Measurements from ENCODE around the gene CATSPER3. TPM values are rescaled to one million over a fixed set of nuclear protein-coding genes. Genes with fewer than 3 reads are reported as not detected.

The CATSPER3 gene
- total RNA-seq, 1 donor, result 0.36 TPM

DNA sequence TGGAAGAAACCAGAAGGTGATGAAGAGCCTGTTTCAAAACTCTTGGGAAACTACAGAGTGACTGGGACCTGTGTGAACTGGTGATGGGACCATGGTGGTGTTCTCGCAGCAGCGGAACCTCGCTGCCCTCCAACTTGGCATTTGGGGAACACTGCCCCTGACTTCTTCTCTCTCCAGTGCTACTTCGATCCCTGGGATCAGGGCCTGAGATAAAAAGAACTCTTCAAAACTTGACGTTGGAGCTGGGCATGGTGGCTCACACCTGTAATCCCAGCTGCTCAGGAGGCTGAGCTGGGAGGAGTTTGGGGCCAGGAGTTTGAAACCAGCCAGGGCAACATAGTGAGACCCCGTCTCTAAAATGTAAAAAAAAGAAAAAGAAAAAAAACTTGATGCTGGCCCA is 48.2 kb downstream of the CATSPER3 start:
- Histone ChIP-seq H3K36me3 (ENCODE audit: insufficient read depth, low read length) (no peaks in the 10 kb centered on the region), H3K4me2 (ENCODE audit: insufficient read depth, low read length) (no peak overlapping the region)
- TF ChIP-seq, protein P1, sequence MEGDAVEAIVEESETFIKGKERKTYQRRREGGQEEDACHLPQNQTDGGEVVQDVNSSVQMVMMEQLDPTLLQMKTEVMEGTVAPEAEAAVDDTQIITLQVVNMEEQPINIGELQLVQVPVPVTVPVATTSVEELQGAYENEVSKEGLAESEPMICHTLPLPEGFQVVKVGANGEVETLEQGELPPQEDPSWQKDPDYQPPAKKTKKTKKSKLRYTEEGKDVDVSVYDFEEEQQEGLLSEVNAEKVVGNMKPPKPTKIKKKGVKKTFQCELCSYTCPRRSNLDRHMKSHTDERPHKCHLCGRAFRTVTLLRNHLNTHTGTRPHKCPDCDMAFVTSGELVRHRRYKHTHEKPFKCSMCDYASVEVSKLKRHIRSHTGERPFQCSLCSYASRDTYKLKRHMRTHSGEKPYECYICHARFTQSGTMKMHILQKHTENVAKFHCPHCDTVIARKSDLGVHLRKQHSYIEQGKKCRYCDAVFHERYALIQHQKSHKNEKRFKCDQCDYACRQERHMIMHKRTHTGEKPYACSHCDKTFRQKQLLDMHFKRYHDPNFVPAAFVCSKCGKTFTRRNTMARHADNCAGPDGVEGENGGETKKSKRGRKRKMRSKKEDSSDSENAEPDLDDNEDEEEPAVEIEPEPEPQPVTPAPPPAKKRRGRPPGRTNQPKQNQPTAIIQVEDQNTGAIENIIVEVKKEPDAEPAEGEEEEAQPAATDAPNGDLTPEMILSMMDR (IDR thresholded peaks at IDR 0.05; ENCODE audit: extremely low read depth, low read depth, low read length), result no peak

DNA sequence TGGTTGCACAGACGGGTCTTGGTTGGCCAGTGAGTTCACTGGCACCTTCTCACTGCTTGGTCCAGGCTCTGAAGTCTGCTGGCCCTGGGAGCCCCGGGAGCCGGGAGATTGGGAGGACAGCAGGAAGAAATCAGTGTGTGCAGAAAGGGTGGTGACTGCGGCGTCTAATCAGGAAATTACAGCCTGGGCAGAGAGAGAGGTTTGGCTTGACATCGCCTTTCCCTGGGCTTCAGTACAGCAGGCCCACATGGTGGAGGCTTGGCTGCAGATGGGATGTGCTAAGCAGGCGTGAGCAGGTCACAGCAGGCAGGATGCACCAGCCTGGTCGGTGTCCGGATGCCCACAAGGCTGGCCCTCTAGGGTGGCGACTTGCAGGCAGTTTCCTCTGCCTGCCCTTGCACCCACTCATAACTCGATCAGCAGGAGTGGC is 49.2 kb downstream of the CATSPER3 start:
- peak; percentile 49 for DNase-seq (ENCODE audit: insufficient read length, low spot score, missing footprints)

More for the DNA sequence above, 48.2 kb downstream of the CATSPER3 start:
- Histone ChIP-seq H3K4me3 (ENCODE audit: insufficient read depth, low read length) (no peak overlapping the region), H3K27ac (ENCODE audit: low read depth, low read length) (no peak overlapping the region), H2AFZ (ENCODE audit: low read length) (no peak overlapping the region), H3K9me3 (ENCODE audit: low read depth, low read length) (no peaks in the 10 kb centered on the region), H4K20me1 (ENCODE audit: insufficient read depth, low read length) (no peaks in the 10 kb centered on the region), H3K4me1 (ENCODE audit: insufficient read depth, low read length) (peaks cover 5% of the 10 kb centered on the region), H3K79me2 (ENCODE audit: insufficient read depth, low read length) (no peaks in the 10 kb centered on the region), H3K27me3 (ENCODE audit: insufficient read depth, low read length) (no peaks in the 10 kb centered on the region)
- no peak for DNase-seq (ENCODE audit: insufficient read length, low spot score, missing footprints)

DNA sequence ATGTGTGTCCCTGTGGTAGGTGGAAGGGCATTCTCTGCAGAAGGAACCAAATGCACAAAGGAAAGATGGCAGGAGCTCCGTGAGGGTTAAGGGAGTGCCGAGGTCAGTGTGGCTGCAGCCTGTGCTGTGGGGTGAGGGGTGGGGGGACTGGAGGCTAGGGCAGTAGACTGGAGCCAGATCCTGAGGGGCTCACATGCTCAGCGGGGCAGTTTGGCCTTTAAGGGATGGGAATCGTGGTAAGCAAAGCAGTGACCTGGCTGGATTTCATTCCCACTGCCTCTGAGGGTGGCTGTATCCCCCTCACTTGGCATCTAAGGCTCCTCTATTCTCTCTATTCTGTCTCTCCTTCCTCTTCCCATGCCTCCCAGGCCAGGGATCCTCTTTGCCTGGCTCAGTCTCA is 50.8 kb downstream of the CATSPER3 start:
- Histone ChIP-seq H3K79me2 (ENCODE audit: insufficient read depth, low read length) (no peaks in the 10 kb centered on the region), H3K9me3 (ENCODE audit: low read depth, low read length) (no peaks in the 10 kb centered on the region), H3K27me3 (ENCODE audit: insufficient read depth, low read length) (no peaks in the 10 kb centered on the region), H3K27ac (ENCODE audit: low read depth, low read length) (no peak overlapping the region), H4K20me1 (ENCODE audit: insufficient read depth, low read length) (no peaks in the 10 kb centered on the region), H3K36me3 (ENCODE audit: insufficient read depth, low read length) (no peaks in the 10 kb centered on the region), H3K4me1 (ENCODE audit: insufficient read depth, low read length) (peaks cover 5% of the 10 kb centered on the region), H2AFZ (ENCODE audit: low read length) (no peak overlapping the region), H3K4me3 (ENCODE audit: insufficient read depth, low read length) (no peak overlapping the region), H3K4me2 (ENCODE audit: insufficient read depth, low read length) (no peak overlapping the region)
- TF ChIP-seq, protein P1 (IDR thresholded peaks at IDR 0.05; ENCODE audit: extremely low read depth, low read depth, low read length), result no peak
- DNase-seq (ENCODE audit: insufficient read length, low spot score, missing footprints), result peak; percentile 38

More for the DNA sequence above, 49.2 kb downstream of the CATSPER3 start:
- H3K79me2 ChIP-seq (ENCODE audit: insufficient read depth, low read length), result no peaks in the 10 kb centered on the region
- no peak overlapping the region for H3K4me2 ChIP-seq (ENCODE audit: insufficient read depth, low read length)
- H3K9me3 ChIP-seq (ENCODE audit: low read depth, low read length), result no peaks in the 10 kb centered on the region
- H3K27me3 ChIP-seq (ENCODE audit: insufficient read depth, low read length), result no peaks in the 10 kb centered on the region
- no peak overlapping the region for H3K4me3 ChIP-seq (ENCODE audit: insufficient read depth, low read length)
- no peaks in the 10 kb centered on the region for H4K20me1 ChIP-seq (ENCODE audit: insufficient read depth, low read length)
- H2AFZ ChIP-seq (ENCODE audit: low read length), result no peak overlapping the region
- TF ChIP-seq, protein P1 (IDR thresholded peaks at IDR 0.05; ENCODE audit: extremely low read depth, low read depth, low read length), result no peak
- H3K27ac ChIP-seq (ENCODE audit: low read depth, low read length), result no peak overlapping the region
- H3K36me3 ChIP-seq (ENCODE audit: insufficient read depth, low read length), result no peaks in the 10 kb centered on the region
- peaks cover 5% of the 10 kb centered on the region for H3K4me1 ChIP-seq (ENCODE audit: insufficient read depth, low read length)

DNA sequence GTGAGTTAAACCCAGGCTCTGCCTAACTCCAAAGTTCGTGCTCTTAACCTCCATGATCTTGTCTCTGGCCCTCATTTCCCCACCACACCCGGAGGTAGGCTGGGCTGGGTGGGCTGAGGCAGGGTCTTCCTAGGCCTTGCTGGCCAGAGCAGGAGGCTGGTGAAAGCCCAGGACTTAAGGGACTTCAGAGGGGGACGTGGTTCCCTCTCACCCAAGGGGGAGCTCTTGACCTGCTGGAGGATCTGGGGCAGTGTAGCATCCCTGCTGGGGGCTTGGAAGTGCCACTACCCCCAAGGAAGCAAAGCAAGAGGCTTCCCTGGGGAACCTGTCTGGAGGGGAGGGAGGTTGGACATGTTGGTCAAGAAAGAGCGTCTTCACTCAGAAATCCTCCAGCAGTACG is 51.6 kb downstream of the CATSPER3 start:
- Histone ChIP-seq H3K27ac (ENCODE audit: low read depth, low read length) (no peak overlapping the region), H3K4me1 (ENCODE audit: insufficient read depth, low read length) (peaks cover under 1% of the 10 kb centered on the region), H3K4me3 (ENCODE audit: insufficient read depth, low read length) (no peak overlapping the region), H3K4me2 (ENCODE audit: insufficient read depth, low read length) (no peak overlapping the region), H4K20me1 (ENCODE audit: insufficient read depth, low read length) (no peaks in the 10 kb centered on the region), H3K36me3 (ENCODE audit: insufficient read depth, low read length) (no peaks in the 10 kb centered on the region), H3K27me3 (ENCODE audit: insufficient read depth, low read length) (no peaks in the 10 kb centered on the region), H2AFZ (ENCODE audit: low read length) (no peak overlapping the region), H3K79me2 (ENCODE audit: insufficient read depth, low read length) (no peaks in the 10 kb centered on the region), H3K9me3 (ENCODE audit: low read depth, low read length) (no peaks in the 10 kb centered on the region)
- TF ChIP-seq, protein P1 (IDR thresholded peaks at IDR 0.05; ENCODE audit: extremely low read depth, low read depth, low read length), result no peak
- peak; percentile 35 for DNase-seq (ENCODE audit: insufficient read length, low spot score, missing footprints)
